Endothelial cell (in vitro differentiated cells): ENCODE results near the gene PHETA1. TPM values are rescaled to one million over a fixed set of nuclear protein-coding genes. Genes with fewer than 3 reads are reported as not detected.
A peak's percentile ranks its signal among the peaks of the same experiment; 100 is the strongest.

Experiments
- DNase-seq: peaks from one replicate; pipeline ENCODE4 v3.0.0; 2021; ENCODE audit warnings: low spot score
- H3K27ac Mint-ChIP-seq: one replicate; pipeline ENCODE4 v1.8.0; 2021; ENCODE audit warnings: mixed read lengths, inconsistent platforms; ENCODE audit not compliant: unreplicated experiment
- H3K27me3 Mint-ChIP-seq: one replicate; pipeline ENCODE4 v1.8.0; 2021; ENCODE audit warnings: mild to moderate bottlenecking, moderate library complexity, mixed read lengths, inconsistent platforms; ENCODE audit not compliant: unreplicated experiment
- H3K36me3 Mint-ChIP-seq: one replicate; pipeline ENCODE4 v1.8.0; 2021; ENCODE audit warnings: mild to moderate bottlenecking, low read depth, mixed read lengths, inconsistent platforms; ENCODE audit not compliant: unreplicated experiment
- H3K4me1 Mint-ChIP-seq: one replicate; pipeline ENCODE4 v1.8.0; 2021; ENCODE audit warnings: mild to moderate bottlenecking, mixed read lengths, inconsistent platforms; ENCODE audit not compliant: unreplicated experiment
- H3K4me3 Mint-ChIP-seq: one replicate; pipeline ENCODE4 v1.8.0; 2021; ENCODE audit warnings: mild to moderate bottlenecking, mixed read lengths, inconsistent platforms; ENCODE audit not compliant: unreplicated experiment
- H3K9me3 Mint-ChIP-seq: one replicate; pipeline ENCODE4 v1.8.0; 2021; ENCODE audit warnings: mixed read lengths, inconsistent platforms; ENCODE audit not compliant: unreplicated experiment
- total RNA-seq: library from RNA; stranded (reverse); fragmentation: NEBNext Ultra II Directional; extraction: Animal tissue kit (Norgen Biotek cat#: 25700); gene quantifications from one replicate; pipeline ENCODE4 v1.2.1, GENCODE V29; 2021; ENCODE audit not compliant: unreplicated experiment
- TF ChIP-seq, protein P1 (sequence below): fragments of 200-600 bp; sonication (generic); IDR thresholded peaks from one replicate; pipeline ENCODE4 v1.5.0; 2021; ENCODE audit warnings: antibody characterized with exemption; ENCODE audit not compliant: unreplicated experiment

PHETA1 gene
- total RNA-seq, 1 donor from 2014 or later = 14.8 TPM

DNA sequence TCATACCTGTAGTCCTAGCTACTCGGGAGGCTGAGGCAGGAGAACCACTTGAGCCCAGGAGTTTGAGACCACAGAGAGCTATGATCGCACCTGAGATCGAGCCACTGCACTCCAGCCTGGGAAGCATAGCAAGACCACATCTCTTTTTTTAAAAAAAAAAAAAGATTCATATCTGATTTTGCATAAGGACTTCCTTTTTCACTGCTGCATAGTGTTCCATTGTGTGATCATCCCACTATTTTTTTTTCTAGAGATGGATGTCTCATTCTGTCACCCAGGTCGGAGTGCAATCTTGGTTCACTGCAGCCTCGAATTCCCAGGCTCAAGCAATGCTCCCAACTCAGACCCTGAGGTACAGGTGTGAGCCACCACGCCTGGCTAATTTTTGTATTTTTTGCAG lies 50.4 kb downstream of the PHETA1 start:
- H3K4me3 Mint-ChIP-seq = no peak overlapping the region
- H3K36me3 Mint-ChIP-seq = no peaks in the 10 kb centered on the region

DNA sequence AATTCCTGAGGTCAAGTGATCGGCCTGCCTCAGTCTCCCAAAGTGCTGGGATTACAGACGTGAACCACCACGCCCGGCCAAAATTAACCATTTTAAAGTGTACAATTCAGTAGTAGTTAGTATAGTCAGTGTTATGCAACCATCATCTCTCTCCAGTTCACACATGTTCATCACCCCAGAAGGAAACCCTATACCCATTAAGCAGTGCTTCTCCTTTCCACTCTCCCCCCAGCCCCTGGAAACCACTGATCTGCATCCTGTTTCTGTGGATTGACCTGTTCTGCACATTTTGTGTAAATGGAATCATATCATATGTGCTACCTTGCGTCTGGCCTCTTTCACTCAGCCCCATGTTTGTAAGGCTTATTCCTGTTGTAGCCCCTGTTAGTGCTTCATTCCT lies 52.2 kb downstream of the PHETA1 start:
- Mint-ChIP-seq H3K27me3 (peaks cover 1% of the 10 kb centered on the region), H3K4me3 (no peak overlapping the region), H3K4me1 (no peaks in the 10 kb centered on the region), H3K9me3 (no peaks in the 10 kb centered on the region), H3K27ac (no peak overlapping the region), H3K36me3 (no peaks in the 10 kb centered on the region)
- DNase-seq = no peak
- TF ChIP-seq, protein P1, sequence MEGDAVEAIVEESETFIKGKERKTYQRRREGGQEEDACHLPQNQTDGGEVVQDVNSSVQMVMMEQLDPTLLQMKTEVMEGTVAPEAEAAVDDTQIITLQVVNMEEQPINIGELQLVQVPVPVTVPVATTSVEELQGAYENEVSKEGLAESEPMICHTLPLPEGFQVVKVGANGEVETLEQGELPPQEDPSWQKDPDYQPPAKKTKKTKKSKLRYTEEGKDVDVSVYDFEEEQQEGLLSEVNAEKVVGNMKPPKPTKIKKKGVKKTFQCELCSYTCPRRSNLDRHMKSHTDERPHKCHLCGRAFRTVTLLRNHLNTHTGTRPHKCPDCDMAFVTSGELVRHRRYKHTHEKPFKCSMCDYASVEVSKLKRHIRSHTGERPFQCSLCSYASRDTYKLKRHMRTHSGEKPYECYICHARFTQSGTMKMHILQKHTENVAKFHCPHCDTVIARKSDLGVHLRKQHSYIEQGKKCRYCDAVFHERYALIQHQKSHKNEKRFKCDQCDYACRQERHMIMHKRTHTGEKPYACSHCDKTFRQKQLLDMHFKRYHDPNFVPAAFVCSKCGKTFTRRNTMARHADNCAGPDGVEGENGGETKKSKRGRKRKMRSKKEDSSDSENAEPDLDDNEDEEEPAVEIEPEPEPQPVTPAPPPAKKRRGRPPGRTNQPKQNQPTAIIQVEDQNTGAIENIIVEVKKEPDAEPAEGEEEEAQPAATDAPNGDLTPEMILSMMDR = no peak

More for the DNA sequence above, 50.4 kb downstream of the PHETA1 start:
- no peak for DNase-seq
- H3K4me1 Mint-ChIP-seq = no peaks in the 10 kb centered on the region
- H3K9me3 Mint-ChIP-seq = no peaks in the 10 kb centered on the region
- no peak overlapping the region for H3K27ac Mint-ChIP-seq
- TF ChIP-seq, protein P1 = no peak
- peaks cover 2% of the 10 kb centered on the region for H3K27me3 Mint-ChIP-seq

DNA sequence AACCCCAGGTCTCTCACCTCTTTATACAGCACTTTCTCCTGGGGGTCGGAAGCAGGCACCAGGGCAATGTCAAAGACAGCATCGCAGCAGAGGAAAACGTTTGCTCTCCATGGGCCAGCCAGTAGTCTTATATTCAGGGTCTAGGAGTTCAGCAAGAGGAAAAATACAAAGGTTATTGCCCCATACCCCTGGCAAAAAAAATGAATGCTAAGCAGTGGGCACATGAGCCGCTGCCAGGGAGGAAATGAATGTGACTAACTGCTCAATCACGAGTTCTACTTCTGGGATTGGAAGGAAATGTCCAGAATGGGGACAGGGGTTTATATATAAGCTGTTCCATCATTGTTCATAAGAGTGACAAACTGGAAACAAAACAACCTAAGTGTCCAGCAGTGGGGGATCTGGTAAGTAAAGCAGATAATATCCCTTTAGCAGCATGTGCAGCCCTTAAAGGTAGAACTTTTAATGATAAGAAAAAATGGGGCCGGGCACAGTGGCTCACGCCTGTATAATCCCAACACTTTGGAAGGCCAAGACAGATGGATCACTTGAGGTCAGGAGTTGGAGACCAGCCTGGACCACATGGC lies 53.8 kb downstream of the PHETA1 start:
- Mint-ChIP-seq H3K9me3 (no peaks in the 10 kb centered on the region), H3K36me3 (no peaks in the 10 kb centered on the region), H3K4me1 (no peaks in the 10 kb centered on the region), H3K4me3 (no peak overlapping the region), H3K27ac (no peak overlapping the region), H3K27me3 (no peaks in the 10 kb centered on the region)
- no peak for DNase-seq
- TF ChIP-seq, protein P1 = no peak

DNA sequence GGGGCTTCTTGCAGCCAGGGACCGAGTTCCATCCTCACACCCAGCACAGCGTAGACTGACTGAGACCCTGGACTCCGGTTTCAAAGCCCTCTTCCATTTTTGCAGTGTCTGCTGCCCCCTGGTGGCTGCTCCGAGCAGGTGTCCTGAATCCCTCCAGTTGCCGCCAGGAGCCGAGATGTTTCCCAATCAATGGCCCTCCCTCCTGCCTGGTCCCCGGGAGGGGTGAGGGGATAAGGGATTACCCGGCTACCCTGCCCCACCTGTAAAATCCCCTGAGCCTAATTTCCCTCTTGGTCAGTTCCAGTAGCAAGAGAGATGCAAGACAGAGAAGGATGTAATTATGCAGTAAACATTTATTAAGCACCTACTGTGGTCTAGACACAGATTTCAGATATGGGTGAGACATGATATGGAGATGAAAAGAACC lies 55.0 kb downstream of the PHETA1 start:
- peak; percentile 88 for DNase-seq
- no peaks in the 10 kb centered on the region for H3K27me3 Mint-ChIP-seq
- H3K36me3 Mint-ChIP-seq = no peaks in the 10 kb centered on the region
- TF ChIP-seq, protein P1 = peak; percentile 98
- no peaks in the 10 kb centered on the region for H3K9me3 Mint-ChIP-seq
- no peaks in the 10 kb centered on the region for H3K4me1 Mint-ChIP-seq
- H3K27ac Mint-ChIP-seq = no peak overlapping the region
- no peak overlapping the region for H3K4me3 Mint-ChIP-seq

DNA sequence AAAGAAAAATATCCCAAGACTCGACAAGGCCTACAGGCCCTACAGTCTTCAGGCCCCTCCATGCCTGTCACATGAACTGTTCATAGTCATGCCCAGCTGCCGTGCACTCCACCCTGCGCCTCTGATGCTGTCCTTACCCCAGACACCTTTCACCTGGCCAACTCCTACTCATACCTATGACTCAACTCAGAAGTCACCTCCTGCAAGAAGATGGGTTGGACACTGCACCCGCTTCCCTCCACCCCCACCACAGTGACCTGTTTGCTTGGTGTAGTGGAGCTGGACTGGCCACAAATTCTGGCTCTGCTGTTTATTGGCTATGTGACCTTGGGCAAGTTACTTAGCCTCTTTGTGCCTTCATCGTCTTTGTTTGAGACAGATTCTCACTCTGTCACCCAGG lies 56.2 kb downstream of the PHETA1 start:
- DNase-seq = no peak
- no peak overlapping the region for H3K27ac Mint-ChIP-seq
- no peaks in the 10 kb centered on the region for H3K9me3 Mint-ChIP-seq
- H3K4me1 Mint-ChIP-seq = no peaks in the 10 kb centered on the region
- no peaks in the 10 kb centered on the region for H3K27me3 Mint-ChIP-seq
- TF ChIP-seq, protein P1 = no peak
- H3K4me3 Mint-ChIP-seq = no peak overlapping the region
- H3K36me3 Mint-ChIP-seq = no peaks in the 10 kb centered on the region
